DMS 273 treated with DMSO at 0.1 percent for 48 hours (cell line): ENCODE results near the gene CD226.
"Not testable (repeated sequence)": the region's sequence is repeated elsewhere in the genome, so short reads cannot be mapped to it uniquely, and the experiment has no call there.

Source experiments
- DNase-seq: peaks from one replicate; lab custom pipeline; 2025; lab: John Stamatoyannopoulos, UW

The CD226 gene

DNA sequence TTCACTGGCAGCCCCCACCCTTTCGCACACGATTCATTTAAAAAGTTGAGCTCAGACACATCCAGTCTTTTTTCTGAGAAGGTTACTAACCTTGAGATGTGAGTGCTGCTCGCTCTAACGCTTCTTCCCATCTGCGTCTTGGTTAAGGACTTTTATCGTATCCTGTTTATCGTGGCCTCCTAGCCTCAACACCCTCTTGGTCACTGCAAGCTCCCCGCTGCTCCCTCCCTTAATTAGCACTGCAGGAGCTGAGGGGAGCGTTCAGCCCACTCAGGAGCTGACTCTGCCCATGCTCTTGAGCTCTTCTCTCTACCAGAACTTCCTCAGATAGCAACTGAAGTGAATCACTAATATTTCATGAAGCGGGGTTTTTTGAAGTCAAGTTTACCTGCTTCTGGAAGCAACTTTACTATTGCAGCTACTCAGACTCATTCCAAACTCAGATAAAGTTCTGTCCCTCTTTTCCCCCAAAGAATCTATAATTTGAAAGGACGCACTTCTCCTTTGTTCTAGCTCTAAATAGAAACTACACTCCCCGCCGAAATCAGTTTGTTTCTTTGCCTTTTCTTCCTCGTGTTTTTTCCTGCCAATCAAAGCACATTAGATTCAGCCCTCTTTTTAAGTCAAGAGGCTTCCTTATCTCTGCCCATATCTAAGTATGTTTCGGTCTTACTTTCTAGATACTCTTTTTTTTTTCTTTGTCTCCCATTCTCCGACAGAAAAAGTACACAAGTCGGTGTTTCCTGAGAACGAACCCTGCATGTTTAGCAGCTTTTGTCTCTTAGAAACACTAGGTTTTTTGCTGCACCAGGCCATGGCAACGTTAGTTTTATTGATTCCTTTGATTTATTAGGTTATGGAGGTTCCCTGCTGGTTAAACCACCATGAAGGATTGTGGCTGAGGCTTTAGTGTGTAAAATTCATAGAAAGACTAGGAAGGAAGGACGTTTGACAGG, 9.3 kb upstream of the CD226 start:
- DNase-seq, result no peak

DNA sequence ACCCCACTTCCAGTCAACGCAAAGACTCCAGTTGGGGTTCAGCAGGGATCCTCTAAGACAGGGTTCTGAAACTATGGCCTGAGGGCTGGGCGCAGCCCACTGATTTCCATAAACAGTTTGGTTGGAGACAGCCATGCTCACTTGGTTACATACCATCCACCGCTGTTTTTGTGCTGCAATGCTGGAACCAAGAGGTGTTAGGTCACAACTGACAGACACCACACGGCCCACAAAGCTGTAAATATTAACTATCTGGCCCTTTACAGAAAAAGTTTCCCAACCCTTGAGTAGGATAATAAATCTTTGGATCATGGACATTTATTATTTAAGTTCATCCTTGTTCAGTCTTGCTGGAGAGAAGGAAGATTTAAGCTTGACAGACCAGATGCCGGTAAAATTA, 8.4 kb upstream of the CD226 start:
- DNase-seq, result no peak

DNA sequence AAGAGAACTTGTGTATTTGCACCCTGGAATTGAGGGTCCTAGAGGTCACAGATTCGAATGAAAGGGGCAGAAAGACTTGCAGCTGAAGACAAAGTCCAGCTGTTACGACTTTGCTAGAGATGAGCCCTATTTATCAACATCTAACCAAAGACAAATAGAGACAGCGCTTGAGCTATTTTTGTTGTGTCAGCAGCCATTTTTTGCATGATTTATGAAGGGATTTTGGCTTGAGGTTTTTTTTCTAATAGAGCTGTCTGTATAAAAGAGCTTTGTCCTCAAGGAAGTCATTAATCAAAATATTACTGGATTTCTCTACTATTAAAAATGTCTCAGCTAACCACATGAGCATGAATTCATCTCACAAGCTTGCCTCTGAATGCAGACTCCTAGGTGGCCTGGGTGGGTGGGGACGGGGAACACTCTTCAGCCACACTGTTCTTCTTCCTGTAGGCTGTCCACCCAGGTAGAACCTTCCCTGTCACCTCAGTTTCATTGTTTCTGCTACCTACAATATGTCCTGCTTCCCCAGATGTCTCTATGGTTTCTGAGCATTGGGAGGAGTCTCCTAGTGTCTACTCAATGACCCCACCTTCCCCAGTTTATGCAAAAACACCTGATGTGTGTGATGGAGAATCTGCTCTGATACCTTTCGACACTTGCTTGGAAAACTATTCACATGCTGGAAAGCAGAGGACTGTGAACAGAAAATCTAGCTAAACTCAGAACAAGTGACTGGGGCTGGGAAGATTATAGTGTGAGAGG, 7.2 kb upstream of the CD226 start:
- no peak for DNase-seq

DNA sequence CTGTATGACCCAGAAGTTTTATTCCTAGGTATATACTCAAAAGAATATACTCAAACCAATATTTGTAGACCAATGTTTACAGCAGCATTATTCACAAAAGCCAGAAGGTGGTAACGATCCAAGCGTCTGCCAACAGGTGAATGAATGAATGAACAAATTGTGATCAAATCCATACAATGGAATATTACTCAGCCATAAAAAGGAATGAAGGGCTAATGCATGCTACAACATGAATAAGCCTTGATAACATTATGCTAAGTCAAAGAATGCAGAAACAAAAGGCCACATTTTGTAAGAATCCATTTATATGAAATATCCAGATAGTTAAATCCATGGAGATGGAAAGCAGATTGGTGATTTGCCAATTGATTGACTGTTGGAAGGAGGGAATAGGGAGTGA, 5.5 kb upstream of the CD226 start:
- DNase-seq, result no peak

DNA sequence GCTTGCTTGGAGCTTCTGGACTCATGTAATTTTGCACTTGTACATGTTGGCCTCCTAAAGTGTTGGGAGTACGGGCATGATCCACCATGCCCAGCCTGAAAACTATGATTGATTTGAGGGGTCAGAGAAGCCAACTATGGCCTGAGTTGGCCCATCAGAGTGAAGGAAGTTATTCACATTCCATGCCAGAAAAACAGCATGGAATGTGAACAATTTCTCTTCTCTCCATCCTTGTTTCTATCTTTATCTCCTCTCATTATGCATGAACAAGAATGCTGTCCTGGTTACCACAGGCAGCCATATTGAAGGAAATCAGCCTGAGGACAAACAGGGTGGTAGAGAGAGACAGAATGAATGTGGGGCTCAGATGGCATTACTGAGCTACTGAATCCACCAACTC, 3.5 kb upstream of the CD226 start:
- no peak for DNase-seq

DNA sequence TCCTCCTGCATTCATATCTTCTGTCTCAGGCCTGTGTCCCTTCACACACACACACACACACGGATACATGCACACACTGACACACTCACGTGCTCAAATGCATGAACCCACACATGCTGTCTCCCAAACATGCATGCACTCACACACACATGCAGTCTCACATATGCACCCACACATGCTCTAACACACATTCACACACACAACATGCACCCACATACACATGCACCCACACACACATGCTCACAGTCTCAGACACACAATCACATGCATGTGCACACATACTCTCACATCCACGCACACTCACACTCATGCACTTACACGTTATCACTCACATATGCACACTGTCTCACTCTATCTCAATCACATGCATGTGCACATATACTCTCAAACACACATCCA, 1.9 kb upstream of the CD226 start:
- no peak for DNase-seq

DNA sequence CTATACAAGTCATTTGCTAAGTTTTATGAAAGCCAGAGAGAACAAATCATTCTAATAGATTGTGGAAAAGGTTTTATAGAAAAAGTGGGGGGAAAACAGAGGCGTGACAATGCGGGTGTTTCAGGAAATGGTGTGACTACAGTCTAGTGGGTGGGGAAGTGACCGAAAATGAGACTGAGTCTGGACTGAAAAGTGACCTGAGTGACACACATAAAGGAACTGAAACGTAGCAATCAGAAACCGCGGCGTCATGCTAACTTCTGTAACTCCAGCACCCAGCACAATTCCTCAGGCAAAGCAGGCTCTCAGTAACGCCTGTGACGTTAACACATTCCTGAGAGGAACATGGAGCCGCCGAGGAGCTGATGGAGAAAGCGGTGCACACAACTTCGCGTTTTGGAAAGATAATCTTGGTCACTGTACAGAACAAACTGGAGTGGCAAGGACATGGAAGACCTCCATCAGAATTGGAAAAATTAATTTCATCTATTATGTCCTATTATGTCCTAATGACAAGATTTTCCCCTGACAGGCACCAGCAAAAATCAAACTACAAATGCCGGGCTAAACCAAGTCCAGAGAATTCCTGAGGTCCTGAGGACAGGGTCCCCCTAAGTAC, 1.4 kb upstream of the CD226 start:
- no peak for DNase-seq

DNA sequence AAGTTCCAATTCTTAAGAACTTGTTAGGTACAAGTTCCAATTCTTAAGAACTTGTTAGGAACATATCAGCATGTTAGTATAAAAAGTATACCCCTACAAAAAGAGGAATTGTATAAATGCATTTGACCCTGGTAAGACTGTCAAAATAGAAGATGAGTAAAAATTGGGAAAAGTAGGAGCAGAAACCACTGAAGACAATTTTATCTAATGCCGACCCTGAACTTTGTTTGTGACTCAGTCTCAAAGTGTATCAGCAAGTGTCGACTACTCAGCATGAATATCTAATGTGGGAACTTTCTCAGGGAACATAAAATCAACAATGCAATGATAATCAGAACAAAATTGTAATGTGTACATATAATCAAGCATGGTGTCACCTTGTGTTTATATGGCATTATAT, 583 bp upstream of the CD226 start:
- DNase-seq, result no peak

DNA sequence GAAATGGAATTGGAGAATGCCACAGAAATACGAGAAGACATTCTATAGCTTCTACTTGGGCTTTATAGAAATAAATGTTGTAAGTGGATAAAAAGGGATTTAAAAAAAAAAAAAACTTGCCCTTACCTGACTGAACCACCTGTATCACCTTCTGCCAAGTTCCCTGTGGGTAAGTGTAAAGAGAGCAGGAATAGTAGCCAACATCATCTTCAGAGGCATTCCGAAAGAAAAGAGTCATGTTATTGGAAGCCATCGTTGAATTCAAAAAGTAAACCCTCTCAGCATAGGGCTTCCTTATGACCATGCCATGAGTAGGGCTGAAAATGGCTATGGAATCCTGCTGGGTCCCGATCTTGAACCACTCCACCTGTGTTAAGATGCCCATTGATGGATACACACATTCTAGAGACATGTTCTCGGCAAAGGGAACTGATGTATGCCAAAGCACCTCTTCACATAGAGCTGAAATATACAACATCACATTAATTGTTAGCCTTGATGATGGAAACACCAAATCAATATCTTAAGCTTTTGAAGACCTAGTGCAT, 991 bp downstream of the CD226 start:
- no peak for DNase-seq

DNA sequence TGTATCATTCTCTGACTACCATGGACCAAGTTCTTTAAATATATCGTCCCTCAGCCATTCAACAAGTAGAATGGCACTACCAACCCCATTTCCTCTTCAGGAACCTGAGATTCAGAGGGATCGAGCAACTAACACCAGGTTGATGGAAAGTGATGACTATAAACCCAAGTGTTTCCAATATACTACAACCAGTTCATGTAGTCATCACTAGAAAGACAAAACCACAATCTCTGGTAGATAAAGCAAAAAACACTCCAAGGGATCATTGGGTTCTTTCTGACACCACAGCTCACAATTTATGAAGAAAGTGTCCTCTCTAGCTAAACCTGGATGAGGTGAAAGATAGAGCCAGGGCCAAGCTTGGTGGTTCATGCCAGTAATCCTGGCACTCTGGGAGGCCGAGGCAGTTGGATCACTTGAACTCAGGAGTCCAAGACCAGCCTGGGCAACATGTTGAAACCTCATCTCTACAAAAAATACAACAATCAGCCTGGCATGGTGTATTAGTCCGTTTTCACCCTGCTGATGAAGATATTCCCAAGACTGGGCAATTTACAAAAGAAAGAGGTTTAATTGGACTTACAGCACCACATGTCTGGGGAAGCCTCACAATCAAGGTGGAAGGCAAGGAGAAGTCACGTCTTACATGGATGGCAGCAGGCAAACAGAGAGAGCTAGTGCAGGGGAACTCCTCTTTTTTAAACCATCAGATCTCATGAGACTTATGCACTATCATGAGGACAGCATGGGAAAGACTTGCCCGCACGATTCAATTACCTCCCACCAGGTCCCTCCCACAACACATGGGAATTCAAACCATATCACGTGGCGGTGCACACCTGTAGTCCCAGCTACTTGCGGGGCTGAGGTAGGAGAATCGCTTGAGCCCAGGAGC, 2.2 kb downstream of the CD226 start:
- DNase-seq, result no peak

DNA sequence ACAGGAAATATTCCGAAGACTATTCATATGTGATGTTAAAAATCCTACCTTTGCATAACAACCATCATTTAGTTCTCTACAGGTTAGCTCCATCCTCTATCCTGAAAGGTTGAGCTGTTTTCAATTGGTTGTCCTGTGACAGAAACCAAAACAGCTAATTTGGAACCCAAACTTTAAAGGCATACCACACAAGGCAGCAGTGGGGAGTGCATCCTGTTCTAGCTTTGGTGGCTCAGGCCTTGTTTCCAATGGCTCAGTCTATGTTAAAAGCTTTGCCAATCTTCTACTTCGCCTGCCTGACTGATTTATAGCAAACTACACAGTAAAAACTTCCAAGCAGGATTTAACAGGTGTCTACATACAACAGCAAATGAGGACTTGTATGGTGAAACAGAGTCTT, 3.2 kb downstream of the CD226 start:
- DNase-seq, result no peak

DNA sequence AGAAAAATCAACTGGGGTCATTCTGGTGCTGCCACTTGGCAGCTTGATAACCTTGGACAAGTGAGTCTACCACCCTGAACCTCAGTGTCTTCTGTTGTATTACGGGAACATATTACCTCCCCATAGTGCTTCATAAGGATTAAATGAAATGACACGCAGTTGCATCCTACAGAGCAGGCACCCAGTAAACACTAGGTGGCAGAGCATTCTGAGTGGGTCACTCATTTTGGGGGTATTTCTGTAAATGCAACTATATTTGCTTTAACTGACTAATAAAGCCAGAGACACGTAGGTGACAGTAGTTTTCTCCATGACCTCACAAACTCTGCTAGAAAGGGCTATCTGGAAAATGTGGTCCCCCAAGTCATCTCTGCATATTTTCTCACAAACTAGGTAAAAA, 4.7 kb downstream of the CD226 start:
- no peak for DNase-seq

DNA sequence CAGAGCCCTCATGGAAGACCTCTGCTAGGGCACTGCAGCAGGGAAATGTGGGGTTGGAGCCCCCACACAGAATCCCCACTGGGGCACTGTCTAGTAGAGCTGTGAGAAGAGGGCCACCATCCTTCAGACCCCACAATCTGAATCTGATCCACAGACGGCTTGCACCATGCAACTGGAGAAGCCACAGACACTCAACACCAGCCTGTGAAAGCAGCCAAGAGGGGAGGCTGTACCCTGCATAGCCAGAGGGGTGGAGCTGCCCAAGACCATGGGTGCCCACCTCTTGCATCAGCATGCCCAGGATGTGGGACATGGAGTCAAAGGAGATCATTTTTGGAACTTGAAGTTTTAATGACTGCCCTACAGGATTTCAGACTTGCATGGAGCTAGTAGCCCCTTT, 6.5 kb downstream of the CD226 start:
- no peak for DNase-seq

DNA sequence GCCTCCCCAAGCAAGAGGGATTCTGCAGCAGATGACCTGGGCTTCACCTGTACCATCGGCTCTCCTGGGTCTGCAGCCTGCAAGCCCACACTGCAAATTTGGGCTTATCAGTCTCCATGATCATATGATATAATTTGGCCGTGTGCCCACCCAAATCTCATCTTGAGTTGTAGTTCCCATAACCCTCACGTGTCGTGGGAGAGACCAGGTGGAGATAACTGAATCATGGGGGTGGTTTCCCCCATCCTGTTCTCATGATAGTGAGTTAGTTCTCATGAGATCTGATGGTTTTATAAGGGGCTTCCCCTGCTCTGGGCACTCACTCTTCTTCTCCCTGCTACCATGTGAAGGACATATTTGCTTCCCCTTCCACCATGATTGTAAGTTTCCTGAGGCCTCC, 7.9 kb downstream of the CD226 start:
- not testable (repeated sequence) for DNase-seq

DNA sequence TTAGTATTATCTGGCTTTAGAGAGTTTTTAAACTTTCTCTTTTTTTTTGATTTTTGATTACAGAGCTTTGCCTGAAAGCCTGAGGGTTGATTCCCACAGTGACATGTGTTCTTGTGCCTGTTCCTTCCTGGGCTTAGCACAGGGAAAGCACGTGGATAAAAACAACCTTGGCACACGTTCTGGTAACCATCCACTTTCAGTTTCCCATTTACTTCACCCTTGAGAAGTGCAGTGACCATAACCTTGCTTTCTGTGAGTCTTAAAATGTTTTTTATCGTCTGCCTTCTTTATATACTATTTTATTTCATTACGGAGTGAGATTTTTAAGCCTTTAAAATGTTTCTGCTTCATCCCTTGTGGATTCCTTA, 11.5 kb downstream of the CD226 start:
- no peak for DNase-seq

DNA sequence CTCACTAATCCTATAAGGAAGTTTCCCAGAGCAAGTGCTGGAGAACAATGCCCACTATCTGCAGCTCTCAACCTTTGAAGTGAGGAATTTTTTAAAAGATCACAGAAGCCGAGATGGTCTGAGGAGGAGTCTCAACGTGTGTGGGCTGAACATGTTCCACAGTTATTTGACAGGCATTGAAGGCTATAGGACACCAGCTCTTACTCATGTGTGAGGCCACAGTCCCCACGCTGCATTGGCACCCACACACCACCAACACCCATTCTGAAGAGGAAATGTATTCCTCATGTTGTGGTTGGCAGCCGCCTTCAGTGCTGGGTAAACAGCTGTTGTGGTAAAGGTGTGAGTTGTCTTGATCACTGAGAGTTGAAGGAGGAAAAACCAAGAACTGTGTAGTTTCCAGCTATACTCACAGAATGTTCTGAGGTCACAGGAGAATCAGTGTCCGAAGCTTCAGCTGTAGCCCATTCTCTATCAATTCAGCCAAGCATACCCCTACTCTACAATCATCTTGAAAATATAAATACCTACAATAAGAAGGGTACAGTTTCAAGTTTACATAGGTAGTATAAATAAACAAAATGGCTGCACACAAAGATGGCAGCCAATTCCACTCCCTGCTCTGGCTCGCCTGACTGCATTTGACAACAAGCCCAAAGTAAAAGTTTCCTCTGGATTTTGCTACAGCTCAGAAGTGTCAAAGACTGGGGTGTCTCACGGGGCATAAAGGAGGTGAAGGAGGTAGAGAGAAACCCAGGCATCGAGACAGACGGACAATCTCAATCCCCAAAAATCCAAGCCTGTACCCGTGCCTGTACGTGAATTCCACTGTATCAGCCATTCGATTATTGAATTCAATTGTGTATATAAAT, 12.1 kb downstream of the CD226 start:
- DNase-seq, result no peak

DNA sequence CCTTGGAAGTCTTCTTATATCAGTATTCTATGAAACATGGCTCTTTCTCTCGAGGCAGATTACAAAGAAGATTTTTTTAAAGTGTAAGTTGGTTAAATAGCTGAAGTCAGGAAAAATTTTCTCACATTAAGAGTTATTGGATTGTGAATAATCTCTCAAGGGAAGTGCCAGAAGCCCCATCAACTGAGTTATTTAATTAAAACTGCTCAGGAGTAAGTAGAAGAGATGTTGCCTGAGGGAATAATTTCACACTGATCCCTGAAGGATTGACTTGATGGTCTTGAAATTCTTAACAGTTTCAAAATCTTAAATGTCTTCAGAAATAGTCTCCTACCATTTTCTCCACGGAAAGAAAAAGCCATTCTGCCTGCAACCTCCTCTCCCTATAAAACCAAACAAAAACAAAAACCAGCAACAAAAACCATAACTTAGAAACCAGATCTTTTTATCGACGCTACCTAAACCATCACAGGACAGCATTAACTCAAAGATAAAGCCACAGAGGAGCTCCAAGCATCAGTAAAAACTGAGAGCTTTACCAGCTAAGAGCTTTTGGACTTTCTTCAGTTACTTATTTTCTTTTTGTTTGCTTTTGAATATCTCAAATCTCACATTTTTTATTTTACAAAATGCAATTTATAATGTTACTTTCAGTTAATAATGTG, 12.9 kb downstream of the CD226 start:
- DNase-seq, result no peak

DNA sequence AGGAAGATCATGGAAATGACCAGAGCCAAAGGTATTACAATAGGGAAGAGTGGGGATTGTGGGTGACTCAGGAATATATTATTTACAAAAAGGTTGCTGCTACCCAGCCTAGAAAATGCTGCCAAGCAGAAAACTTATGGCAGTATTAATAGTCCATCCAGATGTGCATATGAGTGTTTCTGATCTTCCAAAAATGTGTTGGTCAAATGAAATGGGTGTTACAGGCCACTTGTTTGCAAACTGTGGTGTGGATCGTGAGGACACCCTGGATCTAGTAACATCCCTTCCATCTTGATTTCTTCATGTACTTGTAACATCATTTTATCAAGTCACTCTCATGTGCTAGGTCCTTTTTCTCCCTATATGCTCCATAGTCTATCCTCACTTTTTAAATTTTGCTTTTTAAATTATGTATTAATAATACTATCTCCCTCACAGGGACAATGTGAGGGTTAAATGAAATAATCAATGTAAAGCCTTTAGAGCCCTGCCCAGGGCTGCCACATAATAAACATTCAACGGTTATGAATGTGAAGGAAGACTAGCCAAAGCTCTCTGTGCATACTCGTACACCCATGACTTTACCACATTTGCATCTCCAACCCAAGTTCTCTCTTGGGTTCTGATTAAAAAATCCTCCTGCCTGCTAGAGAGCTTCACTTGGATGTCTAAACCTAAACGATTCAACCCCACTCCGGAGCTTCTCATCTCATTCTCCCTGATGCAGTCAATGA, 18.5 kb downstream of the CD226 start:
- DNase-seq, result no peak

DNA sequence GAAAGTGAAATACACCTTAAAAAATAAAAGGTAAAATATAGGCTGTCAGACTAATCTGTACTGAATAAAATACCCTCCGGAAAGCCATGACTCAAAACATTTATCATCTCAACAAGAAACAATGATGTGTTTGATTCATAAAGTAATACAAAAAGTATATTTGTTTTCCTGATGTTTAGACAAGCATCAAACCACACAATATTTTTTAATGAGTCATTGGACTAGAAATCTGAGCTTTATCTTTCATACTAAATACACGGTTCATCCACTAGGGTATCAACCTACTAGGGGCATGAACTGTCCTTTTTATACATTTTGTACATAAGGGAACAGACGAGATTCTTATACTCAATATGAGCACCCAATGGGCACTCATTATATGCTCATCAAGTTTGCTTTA, 31.3 kb downstream of the CD226 start:
- DNase-seq, result no peak
